COLO668 (cell line): ENCODE results near the gene FAXC.
A peak's percentile ranks its signal among the peaks of the same experiment; 100 is the strongest.
"Not testable (repeated sequence)": the region's sequence is repeated elsewhere in the genome, so short reads cannot be mapped to it uniquely, and the experiment has no call there.

Source experiments
- DNase-seq: peaks from one replicate; lab custom pipeline; 2025; ENCODE audit not compliant: unreplicated experiment; lab: John Stamatoyannopoulos, UW

Gene FAXC

GRCh38 chr6:99344289-99344688 lies 5.2 kb downstream of the FAXC start:
- no peak for DNase-seq

DNA sequence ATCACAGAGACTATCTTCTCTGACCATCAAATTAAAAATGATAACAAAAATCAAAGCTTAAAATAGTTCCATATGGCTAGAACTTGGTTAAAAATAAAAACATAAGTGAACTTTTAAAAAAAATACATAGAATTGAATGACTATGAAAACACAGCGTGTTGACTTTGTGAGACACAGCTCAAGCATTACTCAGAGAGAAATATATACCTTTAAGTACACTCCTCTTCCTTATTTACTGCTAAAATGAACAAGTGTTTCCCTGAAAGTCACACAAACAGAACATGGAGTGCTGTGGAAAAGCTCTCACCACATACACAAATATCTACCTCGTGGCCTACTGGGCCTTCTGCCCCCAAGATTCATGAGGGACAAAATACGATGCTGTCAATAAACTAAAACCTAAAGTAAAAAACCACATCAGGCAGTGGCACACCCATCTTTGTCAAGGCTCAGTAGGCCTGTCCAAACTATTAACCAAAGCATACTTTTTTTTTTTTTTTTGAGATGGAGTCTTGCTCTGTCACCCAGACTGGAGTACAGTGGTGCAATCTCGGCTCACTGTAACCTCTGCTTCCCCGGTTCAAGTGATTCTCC lies 7.5 kb downstream of the FAXC start:
- DNase-seq, result no peak

GRCh38 chr6:99338188-99338587 lies 11.3 kb downstream of the FAXC start:
- no peak for DNase-seq

GRCh38 chr6:99335298-99335697 lies 14.2 kb downstream of the FAXC start:
- DNase-seq, result not testable (repeated sequence)

GRCh38 chr6:99334526-99335127 lies 14.8 kb downstream of the FAXC start:
- peak; percentile 4 for DNase-seq

GRCh38 chr6:99333068-99333467 lies 16.4 kb downstream of the FAXC start:
- DNase-seq, result no peak

- no peak for DNase-seq
Measured at GRCh38 chr6:99331531-99331930, 17.9 kb downstream of the FAXC start.

DNA sequence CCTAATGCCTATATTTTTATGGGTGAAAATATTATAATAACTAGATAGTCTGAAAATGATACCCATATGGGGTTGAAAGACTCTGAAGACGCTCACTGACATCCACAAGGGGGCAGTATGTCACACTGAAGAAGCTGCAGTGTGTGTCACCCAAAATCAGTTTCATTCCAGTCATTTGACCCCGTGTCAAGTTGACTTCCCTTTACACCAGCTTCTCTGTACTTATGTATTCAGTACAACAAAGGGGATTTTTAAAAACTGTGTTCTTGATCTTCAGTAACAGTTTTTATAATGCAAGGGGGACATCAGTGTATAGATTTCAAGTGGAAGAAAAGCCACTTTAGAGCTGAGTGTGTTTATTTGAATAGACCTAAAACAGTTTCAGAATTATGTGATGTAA lies 19.3 kb downstream of the FAXC start:
- DNase-seq, result peak; percentile 31

GRCh38 chr6:99324996-99325395 lies 24.5 kb downstream of the FAXC start:
- DNase-seq, result no peak

GRCh38 chr6:99318566-99318965 lies 30.9 kb downstream of the FAXC start:
- no peak for DNase-seq

GRCh38 chr6:99312354-99312753 lies 37.1 kb downstream of the FAXC start:
- no peak for DNase-seq

DNA sequence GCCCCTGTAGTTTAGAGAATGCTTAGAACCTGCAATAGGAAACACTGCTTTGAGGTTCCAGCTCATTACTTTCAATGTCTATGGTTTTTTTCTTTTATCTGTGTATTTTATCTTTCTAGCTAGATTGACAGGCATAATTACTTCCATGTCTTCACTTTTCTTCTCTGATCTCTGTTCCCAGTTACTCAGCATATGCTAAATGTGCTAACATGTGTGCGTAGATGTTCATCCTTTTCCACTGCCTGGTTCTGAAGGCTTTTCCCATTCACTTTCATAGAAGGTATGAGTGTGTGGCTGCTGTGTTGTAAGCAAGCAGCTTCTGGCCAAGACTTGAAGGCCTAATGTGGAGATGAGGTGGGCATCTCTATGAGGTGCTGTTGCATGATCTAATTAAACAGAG lies 38.9 kb downstream of the FAXC start:
- DNase-seq, result no peak

DNA sequence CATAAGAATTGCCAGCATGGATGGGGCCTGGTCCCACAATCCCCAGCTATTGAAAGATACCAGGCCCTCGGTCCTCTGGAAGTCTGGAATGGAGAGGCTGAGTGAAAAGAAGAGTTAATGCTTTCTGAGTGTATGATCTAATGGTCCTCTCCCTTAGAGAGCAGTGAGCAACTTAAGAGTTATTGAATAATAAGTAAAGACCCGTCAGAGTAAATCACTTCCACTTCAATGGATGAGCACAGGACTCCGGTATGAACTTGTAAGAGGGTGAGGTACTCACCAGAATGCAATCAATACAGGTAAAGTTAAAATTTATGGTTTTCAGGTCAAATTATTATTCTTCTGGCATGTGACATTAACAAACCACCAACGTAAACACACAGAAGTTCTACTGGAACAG lies 39.9 kb downstream of the FAXC start:
- DNase-seq, result no peak

GRCh38 chr6:99308788-99309187 lies 40.7 kb downstream of the FAXC start:
- no peak for DNase-seq

- DNase-seq, result no peak
Measured at GRCh38 chr6:99307295-99307907, 42.1 kb downstream of the FAXC start.

- DNase-seq, result no peak
Measured at GRCh38 chr6:99306341-99306740, 43.1 kb downstream of the FAXC start.

GRCh38 chr6:99305021-99305554 lies 44.4 kb downstream of the FAXC start:
- no peak for DNase-seq

GRCh38 chr6:99297415-99297814 lies 52.1 kb downstream of the FAXC start:
- no peak for DNase-seq

DNA sequence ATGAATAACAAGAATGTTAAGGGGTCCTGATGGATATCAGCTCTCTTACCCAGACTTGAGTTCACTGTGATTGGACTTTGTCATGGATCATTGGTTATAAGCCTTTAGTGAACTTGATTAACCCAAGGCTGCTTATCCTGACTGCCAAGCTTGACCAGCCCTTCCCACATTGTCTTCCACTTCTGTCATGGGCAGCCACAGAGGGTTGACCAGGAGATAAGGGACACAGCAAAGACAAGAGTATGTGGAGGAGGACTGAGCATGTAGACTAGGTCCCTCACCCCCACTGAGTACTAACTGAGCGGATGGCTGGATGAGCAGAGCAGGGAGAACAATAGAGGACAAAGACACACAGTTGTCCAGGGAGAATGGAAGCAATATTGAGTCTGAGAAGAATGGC lies 52.5 kb downstream of the FAXC start:
- no peak for DNase-seq

DNA sequence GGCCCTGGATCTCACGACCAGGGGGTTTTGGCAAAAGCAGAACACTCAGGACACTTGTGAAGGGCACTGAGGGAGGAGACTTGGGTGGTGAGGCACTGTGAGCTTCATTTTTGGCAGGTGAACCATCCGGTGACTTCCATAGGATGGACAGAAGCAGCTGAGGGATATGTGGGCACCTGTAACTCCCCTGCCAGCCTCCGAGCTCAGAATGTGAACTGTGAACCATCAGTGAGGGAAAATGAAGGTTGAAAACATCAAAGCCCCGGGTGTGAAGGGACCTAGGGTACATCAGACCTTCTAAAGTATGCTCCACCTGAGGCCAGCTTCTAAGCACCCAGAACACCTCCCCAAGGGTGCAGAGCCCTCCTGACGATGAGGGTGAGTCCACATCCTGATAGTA lies 53.2 kb downstream of the FAXC start:
- no peak for DNase-seq

DNA sequence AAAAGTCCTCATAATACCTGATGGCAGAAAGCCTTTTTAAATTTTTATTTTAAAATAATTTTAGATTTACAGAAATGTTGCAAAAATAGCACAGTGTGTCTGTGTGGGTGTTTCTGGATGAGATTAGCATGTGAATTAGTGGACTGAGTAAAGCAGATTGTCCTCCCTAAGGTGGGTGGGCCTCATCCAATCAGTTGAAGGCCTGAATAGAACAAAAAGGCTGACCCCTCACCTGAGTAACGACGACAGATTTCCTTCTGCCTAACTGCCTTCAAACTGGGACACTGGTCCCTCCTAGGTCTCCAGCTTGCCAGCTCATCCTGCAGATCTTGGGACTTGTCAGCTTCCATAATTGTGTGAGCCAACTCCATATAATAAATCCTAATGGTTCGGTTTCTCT lies 54.2 kb downstream of the FAXC start:
- DNase-seq, result no peak

- DNase-seq, result no peak
Measured at GRCh38 chr6:99294786-99295185, 54.7 kb downstream of the FAXC start.

GRCh38 chr6:99289701-99290100 lies 59.8 kb downstream of the FAXC start:
- DNase-seq, result no peak
